C4-2B (cell line): ENCODE results near the gene ANKRD35.
A peak's percentile ranks its signal among the peaks of the same experiment; 100 is the strongest.

ENCODE experiments used
- CTCF ChIP-seq: fragments of 450-650 bp; conservative IDR thresholded peaks from 2 replicates; pipeline ENCODE4 v1.5.1; 2017; ENCODE audit warnings: mild to moderate bottlenecking
- ZFX ChIP-seq: fragments of 450-650 bp; IDR thresholded peaks from 2 replicates; pipeline ENCODE4 v1.6.1; 2017

GRCh38 chr1:145891587-145892485 is 6.2 kb upstream of the ANKRD35 start:
- peak; percentile 99 for TF ChIP-seq CTCF
- TF ChIP-seq ZFX: no peak
